Esophagus squamous epithelium (tissue), 5 donors: ENCODE measurements around the gene RUFY1. TPM values are rescaled to one million over a fixed set of nuclear protein-coding genes. Genes with fewer than 3 reads are reported as not detected.

Source experiments
- DNase-seq: peaks from one replicate; lab custom pipeline; 2025; lab: John Stamatoyannopoulos, UW
- H3K27ac ChIP-seq, 4 donors: fragments of 200-600 bp; sonication (generic); one replicate each; pipeline ENCODE4 v1.5.1; 2016 to 2019; ENCODE audit warnings: mild to moderate bottlenecking in 1 of 4
- H3K27me3 ChIP-seq, 4 donors: fragments of 200-600 bp; sonication (generic); 1 replicate in 3 of 4; 2 replicates in 1 of 4; pipeline versions ENCODE4 v1.5.1 to v1.6.0; 2017 to 2021; ENCODE audit warnings: antibody characterized with exemption in 1 of 4
- H3K36me3 ChIP-seq, 3 donors: fragments of 200-600 bp; sonication (generic); one replicate each; pipeline ENCODE4 v1.5.1; 2016 to 2019
- H3K4me1 ChIP-seq, 3 donors: fragments of 200-600 bp; sonication (generic); one replicate each; pipeline ENCODE4 v1.5.1; 2017 to 2019
- H3K4me3 ChIP-seq, 4 donors: fragments of 200-600 bp; sonication (generic); 1 replicate in 3 of 4; 2 replicates in 1 of 4; pipeline ENCODE4 v1.5.1; 2016 to 2019; ENCODE audit warnings: mild to moderate bottlenecking in 2 of 4, moderate library complexity in 1 of 4
- H3K9me3 ChIP-seq, 3 donors: fragments of 200-600 bp; sonication (generic); one replicate each; pipeline ENCODE4 v1.5.1; 2016 to 2019
- CTCF ChIP-seq, 6 experiments: fragments of 450-650 bp in 4 of 6; fragments of 200-600 bp in 2 of 6; sonication (generic) in 2 of 6; IDR thresholded peaks; one replicate each; pipeline ENCODE4 v1.5.1; 2016 to 2019; ENCODE audit warnings: antibody characterized with exemption in 6 of 6, mild to moderate bottlenecking in 4 of 6, moderate library complexity in 4 of 6
- POLR2A ChIP-seq, 4 donors: fragments of 450-650 bp; IDR thresholded peaks; one replicate each; pipeline ENCODE4 v1.6.1; 2017; ENCODE audit warnings: antibody characterized with exemption in 4 of 4, mild to moderate bottlenecking in 4 of 4, moderate library complexity in 3 of 4
- WGBS, 2 donors: methylation state at CpG; one replicate each; pipeline ENCODE4 v1.1.5; 2018; 5-methylcytosine and 5-hydroxymethylcytosine counted together
- intact Hi-C: fragments of 100-400 bp; cut with DNase I; formaldehyde crosslinking; loops from one replicate; pipeline ENCODE4 v1.15.0; 2022
- total RNA-seq, 4 donors: library from RNA; depleted of rRNA; stranded (reverse); fragments of >200 nt; gene quantifications; one replicate each; pipeline ENCODE4 v1.1.0, GENCODE V29; 2016
- donor health status: DM: yes; HTN: yes; CAD: no.

Gene RUFY1
- total RNA-seq, 4 donors from 2014 or later = 27.1 to 63.8 (median 45.8) TPM

- intact Hi-C loops = no loop called here
- peaks cover 24 to 97% (median 32%) of the 10 kb centered on the region in 3 donors for H3K36me3 ChIP-seq
- H3K27ac ChIP-seq = peak overlapping the region in 3 of 4 donors; percentile 58 to 76 (median 75)
- H3K27me3 ChIP-seq = no peaks in the 10 kb centered on the region
- H3K9me3 ChIP-seq = no peaks in the 10 kb centered on the region
- TF ChIP-seq POLR2A (IDR thresholded peaks at IDR 0.05) (no peak), CTCF (IDR thresholded peaks at IDR 0.05) (no peak)
- DNase-seq = no peak
- WGBS, 2 donors = 25 to 50% methylated on average over 1 to 5 of the region's 5 CpGs
- no peak overlapping the region for H3K4me3 ChIP-seq
- peaks cover 22 to 85% (median 55%) of the 10 kb centered on the region in 3 donors for H3K4me1 ChIP-seq
Observed at GRCh38 chr5:179608131-179608581, 57.8 kb downstream of the RUFY1 start.

- Histone ChIP-seq H3K36me3 (peaks cover 33 to 97% (median 45%) of the 10 kb centered on the region in 3 donors), H3K4me1 (peaks cover 22 to 98% (median 64%) of the 10 kb centered on the region in 3 donors), H3K9me3 (no peaks in the 10 kb centered on the region), H3K27me3 (no peaks in the 10 kb centered on the region), H3K27ac (peak overlapping the region in 3 of 4 donors; percentile 36 to 40 (median 38)), H3K4me3 (no peak overlapping the region)
- no peak for TF ChIP-seq POLR2A (IDR thresholded peaks at IDR 0.05)
- TF ChIP-seq CTCF (IDR thresholded peaks at IDR 0.05) = no peak
- no peak for DNase-seq
- intact Hi-C loops = no loop called here
- 36 to 50% methylated on average over 2 of the region's 8 CpGs for WGBS, 2 donors
Observed at GRCh38 chr5:179609834-179610108, 59.4 kb downstream of the RUFY1 start.

- DNase-seq = no peak
- Histone ChIP-seq H3K27me3 (no peaks in the 10 kb centered on the region), H3K36me3 (peaks cover 38 to 100% (median 50%) of the 10 kb centered on the region in 3 donors), H3K4me1 (peaks cover 22 to 98% (median 67%) of the 10 kb centered on the region in 3 donors), H3K27ac (peak overlapping the region in 3 of 4 donors; percentile 36 to 40 (median 38)), H3K9me3 (no peaks in the 10 kb centered on the region), H3K4me3 (peak overlapping the region in 1 of 4 donors; percentile 5)
- WGBS, 2 donors = 44 to 51% methylated on average over 16 to 18 of the region's 23 CpGs
- TF ChIP-seq POLR2A (IDR thresholded peaks at IDR 0.05) = peak in 1 of 4 donors; percentile 6
- no peak for TF ChIP-seq CTCF (IDR thresholded peaks at IDR 0.05)
- intact Hi-C loops = no loop called here
Observed at GRCh38 chr5:179610109-179610902, 60.0 kb downstream of the RUFY1 start.

- Histone ChIP-seq H3K27me3 (no peaks in the 10 kb centered on the region), H3K9me3 (no peaks in the 10 kb centered on the region), H3K4me1 (peaks cover 19 to 98% (median 67%) of the 10 kb centered on the region in 3 donors), H3K27ac (peak overlapping the region in 3 of 4 donors; percentile 36 to 40 (median 38)), H3K4me3 (peak overlapping the region in 1 of 4 donors; percentile 5), H3K36me3 (peaks cover 42 to 100% (median 54%) of the 10 kb centered on the region in 3 donors)
- intact Hi-C loops = no loop called here
- no peak for TF ChIP-seq POLR2A (IDR thresholded peaks at IDR 0.05)
- no peak for TF ChIP-seq CTCF (IDR thresholded peaks at IDR 0.05)
- no peak for DNase-seq
Observed at GRCh38 chr5:179610903-179611265, 60.5 kb downstream of the RUFY1 start.
